ENCODE measurements around the gene GLB1L3.

DNA sequence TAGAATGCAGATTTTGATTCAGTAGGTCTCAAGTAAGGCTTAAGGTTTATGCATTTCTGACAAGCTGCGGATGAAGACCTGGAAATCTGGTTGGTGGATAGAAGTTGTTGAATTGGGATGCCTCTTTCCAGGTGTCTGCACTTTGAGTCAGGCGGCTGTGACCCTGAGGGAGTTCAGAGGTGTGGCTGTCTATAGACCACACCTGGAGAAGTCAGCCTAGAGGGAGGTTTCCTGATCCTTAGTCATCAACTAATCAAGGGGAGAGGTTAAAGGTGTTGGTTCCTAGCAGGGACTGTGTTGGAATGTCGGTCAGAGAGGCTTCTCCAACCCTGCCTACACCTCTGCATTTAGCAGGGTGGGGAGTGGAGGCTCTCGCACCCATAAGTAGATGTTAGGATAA is 63.6 kb downstream of the GLB1L3 start:
- no peak for TF ChIP-seq CTCF (IDR thresholded peaks at IDR 0.05)
- no peak for TF ChIP-seq EZH2 (IDR thresholded peaks at IDR 0.05)

All from neural progenitor cell (in vitro differentiated cells).